GM18858 (cell line): ENCODE results near the gene PANK2.
"Not testable (repeated sequence)": the region's sequence is repeated elsewhere in the genome, so short reads cannot be mapped to it uniquely, and the experiment has no call there.

Experiments
- ATAC-seq: cut with Tn5 transposase; IDR thresholded peaks from one replicate; pipeline ENCODE4 v1.9.1; 2021; ENCODE audit not compliant: unreplicated experiment

The PANK2 gene

GRCh38 chr20:3925899-3926638 lies 36.9 kb downstream of the PANK2 start:
- ATAC-seq = no peak

GRCh38 chr20:3927486-3928291 lies 38.5 kb downstream of the PANK2 start:
- no peak for ATAC-seq

GRCh38 chr20:3929713-3930060 lies 40.5 kb downstream of the PANK2 start:
- no peak for ATAC-seq

- ATAC-seq = no peak
Measured at GRCh38 chr20:3930265-3931206, 41.3 kb downstream of the PANK2 start.

DNA sequence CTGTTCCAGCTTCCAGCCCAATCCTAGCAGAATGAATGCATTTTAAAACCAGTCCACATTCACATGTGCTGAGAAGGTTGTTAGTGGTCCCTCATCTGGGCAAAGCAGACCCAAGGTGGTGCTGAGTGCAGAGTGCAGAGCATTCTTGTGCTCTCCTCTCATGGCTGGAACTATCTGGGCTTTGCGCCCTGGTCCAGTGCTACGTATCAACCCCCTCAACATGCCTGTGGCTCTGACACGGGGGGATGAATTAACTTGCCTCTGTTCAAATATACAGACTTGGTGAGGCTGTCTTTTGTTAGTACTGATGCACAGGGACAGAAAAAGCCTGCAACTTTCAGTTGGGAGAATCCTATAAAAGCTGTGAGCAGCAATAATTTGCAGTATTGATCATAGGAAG lies 42.5 kb downstream of the PANK2 start:
- ATAC-seq = no peak

- no peak for ATAC-seq
Measured at GRCh38 chr20:3932277-3932676, 43.1 kb downstream of the PANK2 start.

- no peak for ATAC-seq
Measured at GRCh38 chr20:3932681-3933080, 43.5 kb downstream of the PANK2 start.

DNA sequence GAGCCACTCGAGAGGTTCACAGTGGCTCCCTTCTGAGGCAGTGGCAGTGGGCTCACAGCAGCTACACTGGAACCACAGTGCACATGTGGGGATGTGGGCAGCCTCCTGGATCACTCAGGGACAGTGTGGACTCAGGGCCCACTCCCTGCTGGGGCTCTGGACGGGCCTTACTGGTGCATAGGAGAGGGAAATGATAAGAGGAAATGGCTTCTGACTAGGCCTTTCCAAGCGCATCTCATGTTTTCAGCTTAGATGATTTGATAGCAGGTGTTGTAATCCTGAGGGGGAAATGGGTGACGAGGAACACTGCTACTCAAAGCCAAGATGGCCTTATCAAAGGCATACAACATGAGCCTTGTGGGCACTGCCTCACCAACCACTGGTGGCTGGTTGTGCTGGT lies 44.0 kb downstream of the PANK2 start:
- no peak for ATAC-seq

- ATAC-seq = no peak
Measured at GRCh38 chr20:3934624-3935023, 45.4 kb downstream of the PANK2 start.

DNA sequence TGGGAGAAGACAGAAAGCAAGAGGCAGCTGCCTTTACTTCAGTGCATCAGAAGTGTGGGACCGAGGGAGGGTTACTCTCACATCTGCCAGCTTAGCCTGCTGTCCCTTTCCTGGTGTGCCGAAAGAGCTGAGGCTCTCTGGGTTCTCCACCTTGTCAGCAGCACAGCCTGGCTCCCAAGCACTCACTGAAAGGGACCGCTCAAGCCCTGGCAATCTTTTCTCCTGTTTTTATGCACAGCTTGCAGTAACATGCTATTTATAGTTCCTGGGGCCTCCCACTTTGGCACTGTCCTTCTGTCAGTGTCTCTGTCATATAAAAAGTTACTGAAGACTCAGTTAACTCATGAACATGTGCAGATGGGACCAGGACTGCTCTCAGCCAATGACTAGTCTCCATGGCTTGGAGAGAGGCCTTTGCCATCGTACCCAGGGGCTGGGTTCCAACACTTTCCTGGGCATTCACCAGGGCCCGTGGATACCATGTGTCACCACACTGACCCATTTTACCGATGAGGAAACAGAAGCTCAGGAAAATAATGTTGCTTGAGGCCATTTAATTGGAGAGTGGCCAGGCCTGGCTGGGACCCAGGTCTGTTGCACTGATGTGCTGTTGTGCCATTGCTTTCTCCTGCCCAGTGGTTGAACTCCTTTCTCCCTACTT lies 46.2 kb downstream of the PANK2 start:
- no peak for ATAC-seq

DNA sequence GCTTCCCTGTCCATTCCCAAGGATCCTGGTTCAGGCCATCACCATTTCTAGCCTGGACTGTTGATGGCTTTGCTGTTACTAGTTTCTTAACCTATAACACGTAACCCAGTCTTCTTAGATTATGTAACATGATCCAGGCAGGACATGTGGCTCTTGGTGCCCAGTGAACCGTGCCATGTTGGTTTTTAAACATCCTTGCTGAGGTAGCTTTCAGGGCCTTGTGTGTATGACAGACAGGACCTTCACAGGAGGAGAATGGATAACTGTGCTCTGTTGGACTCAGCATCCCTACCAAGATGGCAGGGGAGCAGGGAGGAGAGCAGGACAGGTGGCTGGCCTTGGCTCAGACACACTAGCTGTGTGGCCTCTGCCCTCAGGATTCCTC lies 46.8 kb downstream of the PANK2 start:
- no peak for ATAC-seq

DNA sequence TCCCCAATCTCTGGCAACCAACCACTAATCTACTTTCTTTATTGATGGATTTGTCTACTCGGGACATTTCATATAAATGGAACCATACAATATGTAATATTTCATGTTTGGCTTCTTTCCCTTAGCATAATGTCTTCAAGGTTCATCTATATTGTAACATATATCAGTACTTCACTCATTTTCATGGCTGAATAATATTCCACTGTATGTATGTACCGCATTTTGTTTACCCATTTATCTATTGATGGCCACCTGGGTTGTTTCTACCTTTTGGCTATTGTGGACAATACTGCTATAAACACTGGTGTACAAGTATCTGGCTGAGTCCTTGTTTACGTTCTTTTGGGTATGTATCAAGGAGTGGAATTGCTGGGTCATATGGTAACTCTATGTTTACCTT lies 48.4 kb downstream of the PANK2 start:
- ATAC-seq = no peak

- ATAC-seq = no peak
Measured at GRCh38 chr20:3940905-3941304, 51.7 kb downstream of the PANK2 start.

GRCh38 chr20:3946666-3947065 lies 57.5 kb downstream of the PANK2 start:
- not testable (repeated sequence) for ATAC-seq

GRCh38 chr20:3964719-3965118 lies 75.5 kb downstream of the PANK2 start:
- no peak for ATAC-seq

DNA sequence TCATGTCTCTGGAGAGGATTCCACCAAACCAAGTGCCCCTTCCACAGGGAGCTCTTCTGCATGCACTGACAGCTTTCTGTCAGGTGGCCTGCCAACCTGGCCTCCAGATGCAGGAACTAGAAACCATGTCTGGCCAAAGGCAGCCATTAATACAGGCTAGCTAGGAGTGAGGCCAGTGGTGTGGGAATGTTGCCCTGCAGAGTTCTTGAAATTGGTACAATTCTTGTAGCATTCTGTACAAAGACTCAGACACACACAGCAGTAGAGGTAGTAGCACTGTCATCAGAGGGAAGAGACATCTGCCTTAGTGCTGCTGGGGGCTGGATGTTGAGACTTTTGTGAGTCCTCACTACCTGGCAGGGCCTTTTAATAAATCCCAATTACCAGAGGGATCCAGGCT lies 77.4 kb downstream of the PANK2 start:
- ATAC-seq = no peak

DNA sequence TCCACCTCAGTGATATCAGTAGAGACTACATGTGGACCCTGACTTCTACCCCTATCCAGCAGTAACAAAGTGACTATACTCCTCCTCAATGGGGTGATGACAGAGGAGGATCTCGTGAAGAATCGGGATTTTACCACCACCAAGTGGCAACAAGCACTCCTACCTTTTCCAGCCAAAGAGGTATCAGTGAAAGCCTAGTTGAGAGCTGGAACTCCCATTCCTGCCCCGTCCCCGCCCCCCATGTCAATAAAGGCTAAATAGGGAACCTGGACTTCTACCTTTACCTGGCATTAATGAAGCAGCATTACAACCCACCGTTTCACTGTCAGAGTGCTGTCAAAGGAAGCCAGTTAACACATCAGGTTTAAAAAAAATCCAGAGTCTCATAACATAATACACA lies 80.8 kb downstream of the PANK2 start:
- ATAC-seq = no peak

- ATAC-seq = no peak
Measured at GRCh38 chr20:3971145-3971544, 82.0 kb downstream of the PANK2 start.

- no peak for ATAC-seq
Measured at GRCh38 chr20:3972161-3972560, 83.0 kb downstream of the PANK2 start.

- ATAC-seq = not testable (repeated sequence)
Measured at GRCh38 chr20:3972631-3973030, 83.4 kb downstream of the PANK2 start.

- ATAC-seq = no peak
Measured at GRCh38 chr20:3973705-3974104, 84.5 kb downstream of the PANK2 start.
